NB4 (cell line): ENCODE measurements around the gene RINL.

Source experiments
- DNase-seq: peaks from one replicate; pipeline ENCODE4 v3.0.0; 2010; ENCODE audit warnings: low read depth
- H3K4me3 ChIP-seq: one replicate; pipeline ENCODE4 v1.5.1; 2011; ENCODE audit warnings: mild to moderate bottlenecking, low read depth, low read length, moderate library complexity
- MYC ChIP-seq: IDR thresholded peaks from 2 replicates; pipeline ENCODE4 v1.6.1; 2011; ENCODE audit warnings: low read depth, low read length
- POLR2A ChIP-seq: IDR thresholded peaks from 2 replicates; pipeline ENCODE4 v1.6.1; 2011; ENCODE audit warnings: mild to moderate bottlenecking; ENCODE audit not compliant: insufficient read length; ENCODE audit errors: extremely low read depth
- TF ChIP-seq, protein P1 (sequence below): IDR thresholded peaks from one replicate; pipeline ENCODE4 v1.5.1; 2012; ENCODE audit warnings: low read depth, low read length
- TF ChIP-seq, protein P2 (sequence below): IDR thresholded peaks from 2 replicates; pipeline ENCODE4 v1.6.1; 2011; ENCODE audit warnings: low read depth, low read length

The RINL gene

DNA sequence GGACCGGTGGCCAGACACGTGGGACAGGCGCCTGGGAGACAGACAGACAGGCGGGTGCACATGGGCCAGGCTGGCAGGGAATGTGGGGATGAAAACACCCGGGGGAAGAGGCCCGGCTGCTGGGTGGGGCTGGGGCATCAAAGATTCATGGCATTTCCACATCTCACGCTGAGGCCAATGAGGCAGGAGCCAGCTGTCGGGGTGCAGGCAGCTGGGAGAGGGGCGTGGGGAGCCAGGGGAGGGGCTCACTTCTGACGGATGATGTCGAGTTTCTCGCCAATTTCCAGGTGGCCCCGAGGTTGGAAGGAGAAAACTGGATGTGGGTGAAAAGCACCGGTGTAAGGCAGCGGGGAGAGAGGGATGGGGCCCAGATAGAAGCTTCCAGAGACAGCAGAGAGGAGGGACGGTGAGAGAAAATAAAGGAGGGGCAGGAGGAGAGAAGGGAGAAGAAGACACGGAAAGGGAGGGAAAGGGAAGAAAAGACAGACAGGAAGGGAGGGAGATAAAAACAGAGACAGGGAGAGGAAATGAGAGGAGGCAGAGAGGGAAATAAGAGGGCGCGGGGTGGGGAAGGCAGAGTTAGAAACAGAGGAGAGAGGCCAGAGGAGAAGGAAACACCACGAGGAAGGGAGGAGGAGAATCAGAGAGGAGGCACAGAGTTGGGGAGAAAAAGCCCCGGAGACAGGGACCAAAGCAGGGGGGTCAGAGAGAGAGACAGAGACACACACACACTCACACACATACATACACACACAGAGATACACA lies 41.9 kb upstream of the RINL start:
- H3K4me3 ChIP-seq: no peak overlapping the region
- TF ChIP-seq MYC: no peak
- DNase-seq: no peak

DNA sequence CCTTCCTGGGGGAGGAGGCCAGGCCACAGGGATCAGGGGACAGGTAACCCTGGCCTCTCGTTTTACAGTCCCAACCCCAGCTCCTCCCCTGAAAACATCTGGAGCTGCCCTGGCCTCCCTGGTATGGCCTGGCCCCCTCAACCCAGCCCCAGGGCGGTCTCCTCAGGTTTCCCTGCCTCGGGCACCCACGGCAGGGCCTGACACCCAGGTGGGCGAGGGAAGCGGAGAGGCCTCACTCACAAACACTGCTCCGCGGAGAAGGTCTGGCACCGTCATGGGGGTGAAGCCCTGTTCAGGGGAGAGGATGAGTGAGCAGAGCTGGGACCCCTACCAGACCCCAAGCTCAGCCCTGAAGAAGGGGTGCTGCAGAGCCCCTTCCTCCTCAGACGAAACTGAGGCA lies 40.5 kb upstream of the RINL start:
- H3K4me3 ChIP-seq: no peak overlapping the region
- TF ChIP-seq, protein P1, sequence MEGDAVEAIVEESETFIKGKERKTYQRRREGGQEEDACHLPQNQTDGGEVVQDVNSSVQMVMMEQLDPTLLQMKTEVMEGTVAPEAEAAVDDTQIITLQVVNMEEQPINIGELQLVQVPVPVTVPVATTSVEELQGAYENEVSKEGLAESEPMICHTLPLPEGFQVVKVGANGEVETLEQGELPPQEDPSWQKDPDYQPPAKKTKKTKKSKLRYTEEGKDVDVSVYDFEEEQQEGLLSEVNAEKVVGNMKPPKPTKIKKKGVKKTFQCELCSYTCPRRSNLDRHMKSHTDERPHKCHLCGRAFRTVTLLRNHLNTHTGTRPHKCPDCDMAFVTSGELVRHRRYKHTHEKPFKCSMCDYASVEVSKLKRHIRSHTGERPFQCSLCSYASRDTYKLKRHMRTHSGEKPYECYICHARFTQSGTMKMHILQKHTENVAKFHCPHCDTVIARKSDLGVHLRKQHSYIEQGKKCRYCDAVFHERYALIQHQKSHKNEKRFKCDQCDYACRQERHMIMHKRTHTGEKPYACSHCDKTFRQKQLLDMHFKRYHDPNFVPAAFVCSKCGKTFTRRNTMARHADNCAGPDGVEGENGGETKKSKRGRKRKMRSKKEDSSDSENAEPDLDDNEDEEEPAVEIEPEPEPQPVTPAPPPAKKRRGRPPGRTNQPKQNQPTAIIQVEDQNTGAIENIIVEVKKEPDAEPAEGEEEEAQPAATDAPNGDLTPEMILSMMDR: no peak
- TF ChIP-seq POLR2A (no peak), MYC (no peak)
- TF ChIP-seq, protein P2, sequence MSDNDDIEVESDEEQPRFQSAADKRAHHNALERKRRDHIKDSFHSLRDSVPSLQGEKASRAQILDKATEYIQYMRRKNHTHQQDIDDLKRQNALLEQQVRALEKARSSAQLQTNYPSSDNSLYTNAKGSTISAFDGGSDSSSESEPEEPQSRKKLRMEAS: no peak

DNA sequence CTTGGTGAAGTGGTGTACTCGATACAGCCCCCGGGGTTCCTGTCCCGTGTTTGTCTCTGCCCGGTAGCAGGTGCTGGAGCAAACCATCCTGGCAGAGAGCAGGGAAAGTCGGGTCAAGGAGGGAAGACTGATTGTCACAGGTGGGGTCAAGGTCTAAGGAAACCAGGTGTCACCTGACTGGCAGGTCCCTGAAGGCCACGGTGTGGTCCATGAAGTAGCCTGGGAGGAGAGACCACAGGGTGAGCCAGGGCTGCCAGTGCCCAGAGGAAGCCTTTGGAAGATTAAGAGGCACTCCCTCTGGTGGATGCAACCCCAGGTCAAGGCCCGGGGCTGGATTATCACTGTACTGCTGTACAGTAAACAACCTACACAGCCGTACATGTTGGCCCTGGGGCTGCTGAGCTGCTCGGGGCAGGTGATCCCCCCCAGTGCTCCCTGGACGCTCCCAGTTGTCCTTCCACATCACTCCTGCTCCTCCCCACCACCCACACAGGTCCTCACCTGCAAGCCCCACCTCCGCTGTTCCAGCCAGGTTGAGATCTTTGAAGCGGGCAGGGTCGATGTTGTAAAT lies 39.9 kb upstream of the RINL start:
- no peak for DNase-seq
- no peak overlapping the region for H3K4me3 ChIP-seq
- TF ChIP-seq, protein P2: no peak
- TF ChIP-seq, protein P1: no peak

More for the DNA sequence above, 40.5 kb upstream of the RINL start:
- no peak for DNase-seq

DNA sequence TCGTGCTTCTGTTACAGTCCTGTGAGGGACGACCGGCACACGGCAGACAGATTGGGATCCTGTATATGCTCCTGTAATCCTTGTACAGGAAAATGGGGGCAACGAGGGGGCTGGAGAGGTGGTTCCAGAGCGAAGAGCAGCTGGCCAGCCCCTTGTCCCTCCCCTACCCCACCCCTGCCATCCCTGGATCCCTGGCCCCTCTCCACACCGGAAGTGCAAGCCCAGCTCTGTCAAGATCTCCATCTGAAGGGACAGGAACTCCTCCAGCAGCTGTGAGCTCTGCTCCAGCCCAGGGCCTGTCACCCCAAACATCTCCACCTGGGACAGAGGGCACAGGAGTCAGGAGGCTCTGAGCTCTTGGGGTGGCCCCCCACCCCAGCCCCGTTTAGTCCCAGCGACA lies 39.4 kb upstream of the RINL start:
- no peak for DNase-seq
- TF ChIP-seq POLR2A: no peak
- TF ChIP-seq MYC: no peak
- no peak overlapping the region for H3K4me3 ChIP-seq

DNA sequence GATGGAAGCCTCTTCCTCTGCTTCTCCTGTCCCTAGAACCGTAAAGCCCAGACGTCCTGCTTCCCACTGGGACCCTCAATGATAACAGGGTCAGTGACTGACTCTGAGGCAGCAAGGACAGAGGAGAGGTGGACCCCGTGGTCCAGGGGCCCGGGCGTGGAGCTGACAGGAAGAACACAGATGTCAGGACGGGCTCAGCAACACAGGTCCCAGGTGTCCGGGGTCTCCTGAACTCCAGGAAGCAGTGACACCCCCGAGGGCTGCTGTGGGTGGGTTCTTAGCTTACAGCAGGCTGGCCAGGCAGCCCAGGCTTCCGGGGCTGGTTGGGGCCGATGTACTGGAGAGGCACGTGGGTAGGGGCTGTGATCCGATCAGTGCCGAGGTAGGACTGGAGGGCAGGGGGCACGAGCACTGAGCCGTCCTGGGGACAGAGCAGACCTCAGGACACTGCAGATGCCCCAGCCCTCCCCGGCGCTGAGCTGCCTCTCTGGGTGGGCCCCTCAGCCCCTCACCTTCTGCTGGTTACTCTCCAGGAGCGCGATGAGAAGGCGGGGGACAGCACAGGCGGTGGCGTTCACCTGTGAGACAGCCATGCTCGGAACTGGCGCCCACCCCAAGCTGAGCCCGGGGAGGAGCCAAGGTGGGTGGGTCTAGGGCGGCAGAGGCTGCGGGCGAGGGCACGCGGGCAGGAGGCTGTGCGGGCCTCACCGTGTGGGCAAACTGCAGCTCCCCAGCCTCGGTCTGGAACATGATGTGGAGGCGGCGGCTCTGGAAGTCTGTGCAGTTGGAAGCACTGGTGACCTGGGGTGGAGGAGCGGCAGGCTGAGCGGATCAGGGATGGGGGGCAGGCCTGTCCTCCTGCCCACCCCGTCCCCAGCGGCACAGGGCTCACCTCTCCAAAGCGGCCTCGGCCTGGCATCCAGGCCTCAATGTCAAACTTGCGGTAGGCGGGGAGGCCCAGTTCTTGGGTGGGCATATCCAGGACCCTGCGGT lies 37.5 kb upstream of the RINL start:
- no peak overlapping the region for H3K4me3 ChIP-seq
- TF ChIP-seq, protein P2: no peak
- TF ChIP-seq POLR2A (no peak), MYC (no peak)
- TF ChIP-seq, protein P1: no peak
- DNase-seq: no peak

DNA sequence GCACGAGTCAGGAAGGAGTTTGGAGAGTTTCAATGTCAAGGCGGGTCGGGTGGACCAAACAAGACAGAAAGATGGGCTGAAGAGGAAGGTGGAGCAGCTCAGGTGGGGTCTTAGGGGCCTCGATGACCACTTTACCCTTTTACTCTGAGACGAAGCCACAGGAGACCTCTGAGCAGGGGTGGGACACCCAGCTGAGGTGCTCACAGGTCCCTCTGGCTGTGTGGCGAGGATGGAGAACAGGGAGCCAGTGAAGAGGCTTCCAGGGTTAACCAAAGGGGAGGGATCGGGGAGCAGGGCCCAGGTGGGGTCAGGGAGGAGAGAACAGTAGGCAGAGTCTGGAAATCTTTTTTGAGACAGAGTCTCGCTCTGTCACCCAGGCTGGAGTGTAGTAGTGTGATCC lies 35.9 kb upstream of the RINL start:
- TF ChIP-seq, protein P2: no peak
- TF ChIP-seq MYC (no peak), POLR2A (no peak)
- TF ChIP-seq, protein P1: no peak
- no peak for DNase-seq
- no peak overlapping the region for H3K4me3 ChIP-seq
